Breast epithelium (tissue), 3 donors: ENCODE results near the gene TXNDC16.

Experiments
- POLR2A ChIP-seq: fragments of 450-650 bp; IDR thresholded peaks from one replicate; pipeline ENCODE4 v1.6.1; 2016; ENCODE audit warnings: antibody characterized with exemption, mild to moderate bottlenecking, moderate library complexity
- TF ChIP-seq, protein P1 (sequence below), 3 donors: fragments of 450-650 bp; IDR thresholded peaks; one replicate each; pipeline ENCODE4 v1.5.1; 2016 to 2017; ENCODE audit warnings: antibody characterized with exemption in 3 of 3, mild to moderate bottlenecking in 3 of 3, moderate library complexity in 3 of 3

GRCh38 chr14:52447236-52447635 lies 105.1 kb downstream of the TXNDC16 start:
- TF ChIP-seq, protein P1, sequence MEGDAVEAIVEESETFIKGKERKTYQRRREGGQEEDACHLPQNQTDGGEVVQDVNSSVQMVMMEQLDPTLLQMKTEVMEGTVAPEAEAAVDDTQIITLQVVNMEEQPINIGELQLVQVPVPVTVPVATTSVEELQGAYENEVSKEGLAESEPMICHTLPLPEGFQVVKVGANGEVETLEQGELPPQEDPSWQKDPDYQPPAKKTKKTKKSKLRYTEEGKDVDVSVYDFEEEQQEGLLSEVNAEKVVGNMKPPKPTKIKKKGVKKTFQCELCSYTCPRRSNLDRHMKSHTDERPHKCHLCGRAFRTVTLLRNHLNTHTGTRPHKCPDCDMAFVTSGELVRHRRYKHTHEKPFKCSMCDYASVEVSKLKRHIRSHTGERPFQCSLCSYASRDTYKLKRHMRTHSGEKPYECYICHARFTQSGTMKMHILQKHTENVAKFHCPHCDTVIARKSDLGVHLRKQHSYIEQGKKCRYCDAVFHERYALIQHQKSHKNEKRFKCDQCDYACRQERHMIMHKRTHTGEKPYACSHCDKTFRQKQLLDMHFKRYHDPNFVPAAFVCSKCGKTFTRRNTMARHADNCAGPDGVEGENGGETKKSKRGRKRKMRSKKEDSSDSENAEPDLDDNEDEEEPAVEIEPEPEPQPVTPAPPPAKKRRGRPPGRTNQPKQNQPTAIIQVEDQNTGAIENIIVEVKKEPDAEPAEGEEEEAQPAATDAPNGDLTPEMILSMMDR (IDR thresholded peaks at IDR 0.05) = no peak
- TF ChIP-seq POLR2A = no peak
